IMR-90 (cell line): Measurements from ENCODE around the gene DAB1. TPM values are rescaled to one million over a fixed set of nuclear protein-coding genes. Genes with fewer than 3 reads are reported as not detected.

Experiments used
- ATAC-seq: fragments of 200-7000 bp; cut with Tn5 transposase; 2 replicates; pipeline ENCODE4 v1.9.1; 2020; ENCODE audit warnings: low read depth, mild to moderate bottlenecking, moderate library complexity
- BruUV-seq: library from RNA; stranded (reverse); fragments of 400-500 nt; replicated peaks from 2 replicates; lab custom pipeline; 2021; lab: Mats Ljungman, UMichigan
- CTCF ChIA-PET: fragments of 300-600 bp; formaldehyde crosslinking; extraction: SDS; loops from one replicate; lab custom pipeline; 2021; ENCODE audit warnings: antibody characterized with exemption; lab: Yijun Ruan, JAX
- POLR2A ChIA-PET: fragments of 300-600 bp; sonication (Branson Sonifier 250); formaldehyde crosslinking; loops from one replicate; lab custom pipeline; 2022; ENCODE audit warnings: antibody characterized with exemption; ENCODE audit not compliant: unreplicated experiment; lab: Charles Lee
- DNase-seq: peaks from one replicate; pipeline ENCODE4 v3.0.0; 2013
- H2AFZ ChIP-seq: replicated peaks from 2 replicates; pipeline ENCODE3; 2013; ENCODE audit warnings: low read length, mild to moderate bottlenecking; ENCODE audit not compliant: poor library complexity
- H2AK5ac ChIP-seq: 2 replicates; pipeline ENCODE4 v1.6.1; 2013; ENCODE audit warnings: low read depth, low read length, inconsistent platforms
- H2AK9ac ChIP-seq: replicated peaks from 2 replicates; pipeline ENCODE3; 2013; ENCODE audit warnings: mild to moderate bottlenecking, low read depth, low read length, moderate library complexity; ENCODE audit not compliant: poor library complexity
- H2BK120ac ChIP-seq: 2 replicates; pipeline ENCODE4 v1.6.1; 2013; ENCODE audit warnings: low read depth, low read length, inconsistent platforms
- H2BK15ac ChIP-seq: 3 replicates; pipeline ENCODE4 v1.6.1; 2013; ENCODE audit warnings: low read depth, low read length, inconsistent platforms
- H2BK20ac ChIP-seq: 2 replicates; pipeline ENCODE4 v1.6.1; 2013; ENCODE audit warnings: low read depth, mild to moderate bottlenecking, inconsistent platforms, low read length, moderate library complexity
- H2BK5ac ChIP-seq: 2 replicates; pipeline ENCODE4 v1.6.1; 2013; ENCODE audit warnings: mild to moderate bottlenecking, low read depth, low read length, inconsistent platforms; ENCODE audit not compliant: poor library complexity, severe bottlenecking
- H3K14ac ChIP-seq: replicated peaks from 2 replicates; pipeline ENCODE4 v1.6.1; 2013; ENCODE audit warnings: low read depth, low read length, inconsistent platforms
- H3K18ac ChIP-seq: 2 replicates; pipeline ENCODE4 v1.6.1; 2013; ENCODE audit warnings: low read depth, low read length, control low read depth
- H3K23ac ChIP-seq: 2 replicates; pipeline ENCODE4 v1.6.1; 2013; ENCODE audit warnings: low read depth, low read length, inconsistent platforms
- H3K27ac ChIP-seq: 2 replicates; pipeline ENCODE4 v1.5.1; 2013; ENCODE audit warnings: mild to moderate bottlenecking, control low read depth, low read length; ENCODE audit not compliant: insufficient read depth
- H3K27me3 ChIP-seq: 2 replicates; pipeline ENCODE4 v1.6.1; 2013; ENCODE audit warnings: low read length; ENCODE audit not compliant: control insufficient read depth, insufficient read depth
- H3K36me3 ChIP-seq: 2 replicates; pipeline ENCODE4 v1.6.1; 2013; ENCODE audit warnings: low read length, mixed read lengths; ENCODE audit not compliant: control insufficient read depth, insufficient read depth
- H3K4ac ChIP-seq: 2 replicates; pipeline ENCODE4 v1.6.1; 2013; ENCODE audit warnings: low read depth, low read length, inconsistent platforms
- H3K4me1 ChIP-seq: 2 replicates; pipeline ENCODE4 v1.6.1; 2013; ENCODE audit warnings: low read length, mixed read lengths; ENCODE audit not compliant: control insufficient read depth, insufficient read depth
- H3K4me2 ChIP-seq: 2 replicates; pipeline ENCODE4 v1.6.1; 2013; ENCODE audit warnings: low read depth, mild to moderate bottlenecking, control low read depth, low read length, moderate library complexity
- H3K4me3 ChIP-seq: 2 replicates; pipeline ENCODE4 v1.5.1; 2013; ENCODE audit warnings: low read depth, mild to moderate bottlenecking, control low read depth, low read length, moderate library complexity; ENCODE audit not compliant: insufficient read depth
- H3K56ac ChIP-seq: 2 replicates; pipeline ENCODE4 v1.6.1; 2013; ENCODE audit warnings: low read length, inconsistent platforms; ENCODE audit not compliant: insufficient read depth; ENCODE audit errors: extremely low read depth
- H3K79me1 ChIP-seq, 2 experiments: 2 replicates each; pipeline ENCODE4 v1.6.1; 2013; ENCODE audit warnings: low read length in 2 of 2, inconsistent platforms in 1 of 2, low read depth in 1 of 2
- H3K9ac ChIP-seq: 2 replicates; pipeline ENCODE4 v1.6.1; 2013; ENCODE audit warnings: low read depth, low read length, control low read depth
- H3K9me1 ChIP-seq: 2 replicates; pipeline ENCODE4 v1.6.1; 2013; ENCODE audit warnings: low read length, inconsistent platforms; ENCODE audit not compliant: insufficient read depth
- H3K9me3 ChIP-seq: 2 replicates; pipeline ENCODE4 v1.6.1; 2013; ENCODE audit warnings: low read length; ENCODE audit not compliant: control insufficient read depth, insufficient read depth
- H4K20me1 ChIP-seq: 2 replicates; pipeline ENCODE4 v1.6.1; 2013; ENCODE audit warnings: low read length, inconsistent platforms; ENCODE audit not compliant: insufficient read depth
- H4K5ac ChIP-seq: 2 replicates; pipeline ENCODE4 v1.6.1; 2013; ENCODE audit warnings: mild to moderate bottlenecking, low read depth, low read length, control low read depth
- H4K8ac ChIP-seq, 2 experiments: 2 replicates each; pipeline ENCODE4 v1.6.1; 2013; ENCODE audit warnings: low read depth in 2 of 2, low read length in 2 of 2, control low read depth in 1 of 2, inconsistent platforms in 1 of 2
- H4K91ac ChIP-seq: 2 replicates; pipeline ENCODE4 v1.6.1; 2013; ENCODE audit warnings: low read depth, low read length, inconsistent platforms; ENCODE audit not compliant: insufficient read depth
- FOS ChIP-seq: fragments of 150-350 bp; IDR thresholded peaks from 2 replicates; pipeline ENCODE4 v1.6.1; 2016; ENCODE audit warnings: low read depth, low read length
- SMC3 ChIP-seq: fragments of 150-350 bp; IDR thresholded peaks from 2 replicates; pipeline ENCODE4 v1.6.1; 2016; ENCODE audit warnings: low read depth, mild to moderate bottlenecking, antibody characterized with exemption, low read length, moderate library complexity
- WGBS, 2 experiments: methylation state at CpG; one replicate each; pipeline versions ENCODE4 v1.1.5 to v1.1.7; 2013; ENCODE audit warnings: missing lambda C conversion rate in 2 of 2; ENCODE audit not compliant: insufficient read length in 1 of 2; ENCODE audit errors: extremely low coverage in 2 of 2; 5-methylcytosine and 5-hydroxymethylcytosine counted together
- dilution Hi-C: fragments of 300-500 bp; cut with HindIII; formaldehyde crosslinking; loops from one replicate; pipeline ENCODE4 v1.14.3; 2018; ENCODE audit warnings: low sequenced_read_pairs; ENCODE audit not compliant: unreplicated experiment
- in situ Hi-C: fragments of 300-500 bp; cut with MboI; formaldehyde crosslinking; loops from 3 replicates; pipeline ENCODE4 v1.14.3; 2019; ENCODE audit warnings: low sequenced_read_pairs, inconsistent platforms, mixed read lengths
- intact Hi-C: fragments of 100-400 bp; cut with micrococcal nuclease; formaldehyde crosslinking; loops from 2 replicates; pipeline ENCODE4 v1.10.0; 2022
- polyA plus RNA-seq, 3 experiments: library from polyadenylated mRNA; depleted of rRNA; stranded (reverse); fragments of >200 nt; gene quantifications; 2 replicates each; pipeline ENCODE4 v1.2.3, GENCODE V29; 2012; ENCODE audit warnings: low replicate concordance in 1 of 3
- total RNA-seq: library from RNA; depleted of rRNA; stranded (reverse); fragments of >200 nt; gene quantifications from 2 replicates; pipeline ENCODE4 v1.2.3, GENCODE V29; 2012

The DAB1 gene
- total and polyA plus RNA-seq, 2 of the 4 experiments (the other 2 are of a cell fraction), result 0.18 to 0.41 TPM

DNA sequence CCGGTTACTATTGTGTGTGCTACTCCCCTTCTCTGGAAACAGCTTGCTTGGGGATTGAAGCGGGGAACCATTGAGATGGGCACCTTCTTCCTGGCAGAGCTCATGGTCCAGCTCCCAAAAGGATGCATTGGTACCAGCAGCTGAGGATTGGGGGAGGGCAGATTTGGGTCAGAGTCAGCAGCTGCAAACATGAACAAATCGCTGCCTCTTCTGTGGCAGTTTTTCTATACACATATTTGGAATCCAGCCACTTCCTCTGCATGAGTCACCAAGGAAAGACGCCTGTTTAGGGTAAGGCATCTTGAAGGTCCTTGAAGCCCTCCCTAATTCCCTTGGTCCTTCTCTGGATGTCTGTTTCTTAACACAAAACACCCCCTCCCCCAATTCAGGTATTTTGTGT, 104.7 kb downstream of the DAB1 start:
- BruUV-seq, result no TSS peak
- no peak overlapping the region for H3K56ac ChIP-seq
- H3K4me1 ChIP-seq, result peaks cover 3% of the 10 kb centered on the region; the same call in 1 of the 2 replicates
- peak overlapping the region; percentile 65; the same call in 1 of the 2 replicates for H4K91ac ChIP-seq
- H3K79me1 ChIP-seq, result no peaks in the 10 kb centered on the region
- no peak overlapping the region for H3K4me2 ChIP-seq
- dilution Hi-C loops (no loop called here), intact Hi-C loops (no loop called here), in situ Hi-C loops (no loop called here)
- peak overlapping the region; percentile 60 for H2BK20ac ChIP-seq
- H4K8ac ChIP-seq, result no peak overlapping the region
- H2AFZ ChIP-seq, result no peak overlapping the region
- ATAC-seq, result peak; percentile 90
- no peaks in the 10 kb centered on the region for H3K9me3 ChIP-seq
- peak; percentile 69 for DNase-seq
- 0 out of 3 replicates have a peak overlapping the region, but pooled peaks have one; percentile 33 for H2BK15ac ChIP-seq
- H4K20me1 ChIP-seq, result no peaks in the 10 kb centered on the region
- no peak overlapping the region for H2AK5ac ChIP-seq
- H3K23ac ChIP-seq, result no peak overlapping the region
- H2BK5ac ChIP-seq, result no peak overlapping the region
- no peak overlapping the region for H4K5ac ChIP-seq
- H3K27me3 ChIP-seq, result no peaks in the 10 kb centered on the region
- peak overlapping the region; percentile 65 for H2BK120ac ChIP-seq
- no peak overlapping the region; the same call in 1 of the 2 replicates for H3K18ac ChIP-seq
- H3K27ac ChIP-seq, result no peak overlapping the region
- no peaks in the 10 kb centered on the region for H3K36me3 ChIP-seq
- H3K14ac ChIP-seq, result no peak overlapping the region
- WGBS, 2 experiments, result 67% methylated on average over 1 of the region's 4 CpGs; no CpG with 5 or more reads in 1 of the 2 experiments
- no peak overlapping the region for H2AK9ac ChIP-seq
- peak overlapping the region; percentile 37; the same call in 1 of the 2 replicates for H3K4ac ChIP-seq
- H3K9ac ChIP-seq, result no peak overlapping the region
- peak; percentile 24; the same call in 1 of the 2 replicates for TF ChIP-seq FOS
- no peak for TF ChIP-seq SMC3
- ChIA-PET CTCF (interaction anchor here (0.6 to 1.1 kb wide), 2 partner anchors 8 to 30 kb away, joined by 3 to 4 read pairs; no protein-coding TSS in a partner anchor), POLR2A (interaction anchor here (0.6 kb wide), 1 partner anchor 38 kb away, joined by 4 read pairs; no protein-coding TSS in a partner anchor)
- no peaks in the 10 kb centered on the region for H3K9me1 ChIP-seq
- no peak overlapping the region for H3K4me3 ChIP-seq
